ENCODE measurements around the gene ADTRP.

The ADTRP gene

DNA sequence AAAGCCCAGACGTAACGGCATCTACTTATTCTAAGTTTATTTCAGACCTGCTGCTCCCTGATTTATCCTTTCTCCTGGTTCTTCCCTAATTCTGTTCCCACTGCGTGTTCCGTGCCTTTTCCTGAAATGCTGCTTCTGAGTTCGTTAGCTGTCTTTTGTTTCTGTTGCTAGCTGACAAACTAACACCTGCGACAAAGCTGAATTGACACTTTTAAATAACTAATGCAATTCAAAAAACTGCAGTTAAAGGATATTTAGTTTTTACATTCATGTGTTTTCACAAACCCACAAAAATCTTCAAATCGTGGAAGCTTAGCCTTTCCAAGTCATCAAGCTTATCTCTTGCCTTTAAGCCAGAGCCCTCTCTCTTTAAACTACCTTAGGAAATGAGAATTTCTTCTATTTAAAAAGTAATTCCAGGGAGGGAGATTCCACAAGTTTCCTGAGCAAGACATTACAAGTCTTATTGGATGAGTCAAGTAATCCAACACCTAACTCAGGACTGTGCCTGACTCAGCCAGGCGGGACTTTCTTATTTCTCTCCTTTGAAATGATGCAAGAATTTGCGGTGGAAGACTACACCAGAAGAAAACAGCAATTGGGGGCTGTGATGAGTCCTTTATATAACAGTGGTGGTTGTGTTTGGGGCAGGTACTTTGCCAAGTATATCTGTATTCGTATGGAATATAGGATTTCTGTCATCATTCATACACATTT, 6.3 kb downstream of the ADTRP start:
- peak; percentile 12 for DNase-seq

DNA sequence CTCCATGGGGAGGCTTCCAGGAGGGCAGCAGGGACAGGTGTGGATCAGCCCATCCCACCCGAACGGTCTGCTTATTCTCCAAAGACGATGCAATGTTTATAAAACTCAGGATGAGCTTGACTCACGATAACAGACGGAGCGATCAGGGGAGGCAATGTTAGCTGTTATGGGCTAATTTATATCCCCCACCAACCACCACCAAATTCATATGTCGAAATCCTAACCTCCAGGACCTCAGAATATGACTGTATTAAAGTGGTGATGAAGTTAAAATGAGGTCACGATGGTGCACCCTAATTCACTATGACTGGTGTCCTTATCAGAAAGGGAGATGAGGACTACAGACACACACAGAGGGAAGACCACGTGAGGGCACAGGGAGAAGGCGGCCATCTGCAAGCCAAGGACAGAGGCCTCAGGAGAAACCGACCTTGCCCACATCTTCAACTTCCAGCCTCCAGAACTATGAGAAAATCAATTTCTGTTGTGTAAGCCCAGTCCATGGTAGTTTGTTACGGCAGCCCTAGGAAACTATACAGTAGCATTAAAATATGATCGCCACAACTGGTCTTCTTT, 7.0 kb downstream of the ADTRP start:
- no peak for DNase-seq

DNA sequence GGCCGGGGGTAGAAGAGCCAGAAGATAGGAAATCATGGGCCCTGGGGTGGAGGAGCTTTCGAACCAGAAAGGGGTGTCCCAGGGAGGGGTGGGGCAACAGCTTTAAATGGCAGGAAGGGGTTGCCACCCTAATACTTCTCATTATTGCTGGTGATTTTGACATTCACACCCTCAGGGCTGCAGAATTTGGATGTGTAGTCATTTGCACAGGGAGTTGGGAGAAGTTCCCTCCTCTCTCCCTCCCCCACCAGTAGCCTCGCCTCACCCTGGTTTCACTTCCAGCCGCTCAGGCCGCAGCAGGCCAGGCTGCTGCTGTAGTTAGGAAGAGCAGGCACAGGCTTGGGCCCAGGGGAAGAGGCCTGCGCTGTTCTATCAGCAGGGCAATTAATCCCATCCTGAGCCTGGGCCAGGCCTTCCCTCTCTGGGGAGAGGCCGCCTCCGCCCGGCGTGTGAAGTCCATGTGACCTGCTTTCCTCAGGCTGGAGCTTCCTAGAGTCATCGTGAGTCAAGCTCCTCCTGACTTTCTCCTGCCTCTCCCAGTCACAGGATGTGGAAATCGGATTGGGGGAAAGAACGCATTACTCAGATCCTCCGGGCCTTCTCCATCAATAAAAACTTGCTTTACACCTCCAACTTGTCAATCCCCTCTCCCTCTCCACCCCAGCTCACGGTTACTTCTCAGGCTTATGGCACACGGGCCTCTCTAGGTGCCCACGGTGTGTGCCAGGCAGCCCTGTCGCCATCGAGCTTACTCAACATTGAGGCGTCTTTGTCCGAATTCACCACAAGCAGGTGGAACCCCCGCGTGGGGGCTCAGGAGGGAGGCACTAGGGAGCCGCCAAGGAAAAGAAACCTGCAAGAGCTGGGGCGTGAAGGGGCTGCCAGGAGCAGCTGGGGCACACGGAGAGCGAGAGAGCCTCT, 7.8 kb downstream of the ADTRP start:
- DNase-seq, result peak; percentile 89

DNA sequence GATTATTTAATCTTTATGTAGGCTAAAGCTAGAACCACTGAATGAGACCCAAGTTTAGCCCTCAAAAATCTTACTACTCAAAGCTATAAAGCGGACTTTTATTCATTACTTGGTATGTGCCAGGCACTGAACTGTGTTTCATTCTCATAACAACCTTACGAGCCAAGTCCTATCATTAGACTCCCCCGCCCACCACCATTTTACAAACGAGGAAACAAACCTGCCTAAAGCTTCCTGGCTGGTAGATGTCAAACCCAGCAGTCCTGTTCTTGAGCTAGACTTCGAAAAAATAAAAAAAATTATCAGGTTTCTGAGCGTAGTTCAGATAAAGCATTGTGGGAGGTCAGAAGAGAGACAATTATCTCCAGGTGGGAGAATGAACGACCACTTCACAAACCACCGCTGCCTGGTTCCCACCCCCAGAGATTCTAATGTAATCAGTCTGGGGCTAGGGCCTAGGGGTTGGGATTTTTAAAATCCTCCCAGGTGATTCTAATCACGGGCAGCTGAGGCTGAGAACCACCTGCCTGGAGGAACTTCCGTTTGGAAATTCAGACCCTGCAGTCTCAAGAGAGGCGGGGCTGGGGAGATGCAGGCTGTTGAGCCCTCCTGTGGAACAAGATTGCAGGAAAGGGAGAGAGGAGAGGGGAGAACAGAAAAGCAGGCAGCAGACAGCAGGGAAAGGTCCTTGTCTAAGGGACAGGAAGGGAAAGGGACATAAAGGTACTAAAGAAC, 8.6 kb downstream of the ADTRP start:
- DNase-seq, result no peak

DNA sequence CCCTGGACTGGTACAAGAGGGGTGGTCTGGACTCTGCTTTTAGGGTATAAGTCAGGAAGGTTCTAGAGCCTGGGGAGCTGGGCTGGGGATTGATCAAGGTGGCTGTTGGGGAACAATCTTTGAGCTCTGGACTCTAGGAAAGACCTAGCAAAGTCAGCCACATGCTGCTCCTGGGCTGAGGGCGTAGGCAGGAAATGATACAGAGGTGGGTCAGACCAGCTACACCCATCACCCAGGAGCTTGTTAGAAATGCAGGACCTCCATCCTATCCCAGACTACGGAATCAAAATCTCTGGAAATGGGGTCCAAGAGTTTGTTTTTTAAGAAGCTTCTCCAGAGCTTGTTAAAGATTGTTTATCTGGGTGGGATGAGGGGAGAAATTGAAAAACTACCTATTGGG, 9.4 kb downstream of the ADTRP start:
- no peak for DNase-seq

DNA sequence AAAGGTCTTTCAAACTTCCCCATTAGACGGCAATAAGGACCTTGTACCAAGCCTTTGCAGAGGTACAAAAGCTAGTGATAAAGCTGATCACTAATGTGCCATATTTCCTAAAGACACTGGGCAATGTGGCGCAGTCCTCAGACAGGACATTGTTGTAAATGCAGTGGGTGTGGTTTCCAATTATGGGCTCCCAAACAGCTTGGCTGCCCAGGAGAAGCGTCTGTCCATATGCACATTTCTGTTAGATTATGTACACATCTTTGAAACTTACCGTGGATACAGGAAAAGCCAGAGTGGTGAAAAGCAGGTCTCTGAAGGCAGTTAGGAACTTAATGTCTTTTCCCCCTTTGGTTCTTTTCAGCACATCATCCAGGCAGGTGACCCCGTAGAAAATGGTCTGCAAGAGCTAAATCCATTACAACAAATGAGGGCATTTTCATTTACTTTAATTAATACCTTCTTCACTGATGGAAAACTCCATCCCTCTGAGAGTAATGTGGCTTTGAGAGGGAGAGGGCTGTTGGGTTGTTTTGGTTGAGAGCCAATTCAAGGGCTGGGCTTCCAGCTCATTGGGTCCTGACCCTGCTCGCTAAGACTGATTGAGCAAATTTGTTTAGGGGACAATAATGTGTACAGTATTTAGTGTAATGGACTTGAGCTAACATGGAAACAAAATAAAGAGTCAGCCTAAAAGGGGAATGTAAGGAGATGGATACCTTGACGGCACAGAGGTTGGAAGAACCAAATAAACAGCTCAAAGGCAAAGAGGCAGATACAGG, 10.4 kb downstream of the ADTRP start:
- no peak for DNase-seq

DNA sequence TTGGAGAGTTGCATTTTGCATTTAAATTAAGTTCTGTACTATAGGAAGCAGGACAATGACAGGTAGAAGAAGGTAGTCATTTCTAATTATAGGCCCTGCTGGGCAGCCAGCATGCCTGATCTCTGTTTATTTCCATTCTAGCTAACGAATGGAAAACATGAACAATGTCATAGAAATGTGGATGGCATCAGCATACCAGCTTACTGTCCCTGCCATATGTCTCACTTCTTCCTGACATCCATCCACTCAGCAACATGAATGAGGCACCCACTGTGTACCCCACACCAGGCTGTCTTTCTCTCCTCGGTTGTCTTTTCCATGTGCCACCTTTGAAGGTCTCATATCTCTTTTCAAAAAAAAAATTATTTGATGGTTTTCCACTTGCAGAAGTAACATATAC, 11.1 kb downstream of the ADTRP start:
- no peak for DNase-seq

DNA sequence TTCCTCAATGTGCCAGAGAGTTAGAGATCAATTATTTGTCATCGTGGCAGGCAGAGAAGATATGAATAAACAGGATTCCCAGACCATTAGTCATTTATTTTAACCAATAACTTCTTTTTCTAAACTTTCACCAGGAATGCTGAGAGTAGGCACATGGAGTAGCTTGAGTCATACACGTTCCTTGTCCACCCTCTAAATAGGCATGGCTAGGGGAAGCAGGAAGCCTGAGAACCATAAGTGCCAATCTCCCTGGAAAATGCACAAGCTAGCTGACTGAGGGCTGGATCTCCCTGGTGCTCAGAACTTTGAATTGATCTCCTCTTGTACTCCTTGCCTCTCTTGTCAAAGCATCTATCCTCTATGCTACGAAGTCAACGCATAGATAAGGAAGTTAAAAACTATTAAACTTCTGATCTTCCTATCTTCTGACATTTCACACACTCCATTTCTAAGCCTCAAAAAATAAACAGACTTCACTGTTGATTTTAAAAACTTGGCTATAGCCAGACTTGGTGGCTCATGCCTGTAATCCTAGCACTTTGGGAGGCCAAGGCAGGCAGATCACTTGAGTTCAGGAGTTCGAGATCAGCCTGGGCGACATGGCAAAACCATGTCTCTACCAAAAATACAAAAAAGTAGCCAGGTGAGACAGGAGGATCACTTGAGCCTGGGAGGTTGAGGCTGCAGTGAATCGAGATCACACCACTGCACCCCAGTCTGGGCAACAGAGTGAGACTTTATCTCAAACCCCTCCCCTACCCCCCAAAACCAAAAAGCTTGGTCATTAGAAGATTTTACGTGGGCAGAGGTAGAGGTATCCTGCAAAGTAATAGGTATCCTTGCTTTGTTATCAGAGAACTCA, 11.8 kb downstream of the ADTRP start:
- DNase-seq, result no peak

DNA sequence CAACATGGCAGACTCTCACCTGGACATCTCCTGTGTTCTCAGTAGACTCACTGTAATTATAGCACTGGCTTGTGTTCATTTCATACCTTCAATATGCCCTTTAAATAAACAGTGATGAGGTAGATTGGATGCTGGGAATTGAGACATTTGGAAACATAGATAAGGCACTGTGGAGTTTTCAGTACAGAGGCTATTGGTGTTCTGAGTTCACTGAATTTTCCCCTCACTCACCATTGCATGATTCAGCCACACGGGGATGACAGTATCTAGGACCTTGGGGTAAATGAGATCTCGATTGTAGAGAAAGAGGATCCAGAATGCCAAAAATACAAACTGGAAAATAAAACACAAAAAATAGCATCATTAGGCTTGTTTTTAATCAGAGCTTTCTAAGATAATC, 12.6 kb downstream of the ADTRP start:
- no peak for DNase-seq

DNA sequence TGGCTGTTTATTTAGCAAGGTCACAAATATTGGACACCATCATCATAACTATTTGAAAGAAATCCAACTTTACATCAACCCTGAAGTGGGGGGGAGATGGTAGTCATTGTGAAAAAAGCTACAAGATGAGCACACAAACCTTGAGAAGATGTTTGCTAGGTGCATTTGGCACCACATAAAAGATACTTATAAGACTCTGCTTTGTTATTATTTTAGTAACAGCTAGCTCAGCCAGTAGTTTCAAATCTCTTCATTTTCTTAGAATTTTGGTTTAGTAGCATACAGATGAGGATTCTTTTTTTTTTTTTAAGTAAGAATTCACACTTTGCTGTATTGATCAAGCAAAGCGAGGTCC, 14.4 kb downstream of the ADTRP start:
- no peak for DNase-seq

DNA sequence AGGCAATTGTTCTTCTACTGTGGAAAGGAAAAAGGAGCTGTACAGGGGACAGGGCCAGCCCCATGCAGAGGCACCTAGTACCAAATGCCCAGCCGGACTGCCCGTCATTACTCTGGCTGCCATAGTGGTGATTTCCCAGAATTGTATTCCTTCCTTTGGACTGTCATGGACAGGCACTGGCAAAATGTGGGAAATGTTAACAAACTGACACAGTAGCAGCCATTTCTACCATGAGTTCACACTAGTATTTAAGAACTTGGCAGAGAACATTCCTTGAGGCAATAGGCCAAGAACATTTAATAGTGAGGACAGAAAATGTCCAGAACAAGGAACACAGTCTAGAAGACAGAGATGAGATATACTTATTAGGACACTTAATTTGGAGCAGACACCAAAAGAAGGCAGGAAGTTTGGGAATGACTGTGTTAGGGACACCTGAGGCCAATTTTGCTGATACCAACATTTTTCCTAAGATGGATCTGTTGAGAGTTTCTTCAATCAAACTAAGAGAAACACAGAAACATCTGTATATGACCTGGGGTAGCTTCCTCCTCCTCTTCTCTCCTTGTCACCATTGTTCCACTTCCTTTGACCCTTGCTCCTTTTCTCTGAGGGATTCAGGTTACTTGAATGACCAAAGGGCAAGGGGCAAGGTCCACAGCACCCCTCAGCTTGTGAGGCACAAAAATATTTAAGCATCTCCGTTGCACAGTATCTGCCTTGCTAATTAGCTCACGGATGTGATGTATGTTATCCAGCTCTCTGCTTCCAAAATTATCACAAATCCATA, 14.9 kb downstream of the ADTRP start:
- no peak for DNase-seq

DNA sequence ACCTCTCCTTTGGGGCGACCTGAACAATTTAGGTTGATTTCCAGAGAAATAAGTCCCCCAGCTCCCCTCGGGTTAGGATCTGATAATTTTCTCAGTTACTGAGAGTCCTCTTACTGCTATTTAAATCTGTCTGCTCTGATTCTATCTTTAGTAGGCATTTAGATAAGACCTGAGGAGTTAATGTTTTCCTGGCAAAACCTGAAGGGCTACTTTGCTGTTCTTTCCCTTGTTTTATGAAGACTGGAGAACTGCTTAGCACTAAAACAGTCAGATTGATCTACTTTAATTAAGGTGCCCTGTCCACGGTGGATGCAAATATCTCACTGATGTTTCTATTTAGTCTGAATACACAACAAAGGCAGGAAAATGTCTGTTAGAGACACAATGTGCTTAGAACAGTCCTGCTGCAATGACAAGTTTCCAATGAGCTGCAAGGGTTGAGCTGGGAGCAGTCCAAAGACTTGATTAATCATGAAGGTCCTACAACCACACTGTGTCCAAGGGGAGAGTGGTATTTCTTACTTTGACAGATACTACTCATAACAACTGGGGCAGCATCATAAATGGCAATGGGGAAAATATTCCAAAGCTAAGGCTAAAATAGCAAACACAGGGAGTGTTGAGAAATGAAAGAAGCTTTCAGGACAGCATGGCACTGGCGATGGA, 15.7 kb downstream of the ADTRP start:
- DNase-seq, result no peak

DNA sequence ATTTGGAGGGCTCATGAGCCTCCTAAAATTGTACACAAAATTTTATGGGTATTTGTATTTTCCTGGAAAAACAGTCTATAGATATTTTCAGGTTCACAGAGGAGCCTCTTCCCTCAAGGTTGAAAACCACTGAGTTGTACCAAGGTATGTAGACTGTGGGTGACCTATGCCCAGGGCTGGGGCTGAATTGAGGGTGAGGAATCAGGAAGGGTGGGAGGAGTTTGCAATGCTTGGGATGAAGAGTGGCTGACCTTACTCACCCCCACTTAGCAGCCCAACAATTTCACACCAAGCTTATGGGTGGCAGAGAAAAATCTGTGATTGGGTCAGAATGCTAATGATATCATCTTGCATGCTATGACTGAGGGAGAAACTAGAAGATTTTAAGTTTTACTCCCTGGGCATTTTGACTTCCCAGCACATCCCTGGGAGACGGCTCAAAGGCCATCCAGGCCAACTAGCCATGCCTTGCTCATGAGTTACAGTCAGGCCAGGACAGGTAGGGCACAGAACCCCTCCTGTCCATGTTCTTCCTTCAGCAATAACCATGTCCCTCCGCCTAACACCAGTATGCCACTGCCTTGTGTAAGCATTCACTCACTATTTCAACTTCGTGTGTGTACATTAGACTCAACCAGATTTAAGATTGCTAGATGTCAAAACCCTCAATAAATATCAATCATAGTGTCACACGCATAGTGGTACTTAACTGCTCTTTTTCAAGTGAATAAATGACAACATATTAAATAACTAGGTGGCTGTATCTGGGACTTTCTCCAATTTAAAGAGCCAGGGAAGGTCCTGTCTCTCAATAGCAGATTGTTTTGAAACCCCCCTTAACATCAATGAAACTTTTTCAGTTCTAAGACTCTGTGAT, 16.6 kb downstream of the ADTRP start:
- DNase-seq, result no peak

DNA sequence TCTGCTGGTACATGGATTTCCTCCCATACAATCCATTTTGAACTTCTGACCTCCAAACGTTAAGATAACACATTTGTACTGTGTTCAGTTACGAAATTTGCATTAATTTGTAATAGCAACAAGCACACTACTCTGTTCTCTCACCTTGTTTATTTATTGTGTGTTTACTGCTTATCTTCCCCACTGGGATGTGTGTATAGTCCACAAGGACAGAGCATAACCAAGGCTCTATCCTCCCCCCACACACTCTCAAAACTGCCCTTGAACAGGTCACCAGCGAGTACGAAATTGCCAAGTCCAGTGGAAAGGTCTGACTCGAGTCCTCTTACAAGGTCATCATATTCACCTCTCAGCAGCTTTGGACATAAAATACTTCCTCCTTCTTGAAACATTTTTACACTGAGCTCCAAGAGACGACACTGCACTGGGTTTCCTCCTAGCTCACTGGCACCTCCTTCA, 18.6 kb downstream of the ADTRP start:
- DNase-seq, result no peak

DNA sequence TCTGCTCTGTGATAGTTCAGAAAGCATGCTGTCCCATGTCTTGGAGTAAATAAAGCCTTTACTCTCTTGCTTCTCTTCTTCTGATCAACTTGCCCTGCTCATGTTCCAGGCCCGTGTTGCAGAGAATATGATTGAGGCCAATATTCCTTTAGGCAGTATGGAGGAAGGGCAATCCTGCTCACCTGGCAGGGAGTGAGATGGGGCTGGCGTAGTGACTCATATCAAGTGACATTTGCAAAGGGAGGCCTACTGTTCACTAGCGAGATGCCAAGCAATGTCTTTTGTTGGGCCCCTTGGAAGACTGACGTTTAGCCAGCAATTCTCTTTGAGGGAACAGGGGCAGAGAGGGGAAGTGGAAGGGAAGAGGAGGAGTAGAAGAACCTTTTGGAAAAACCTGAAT, 19.7 kb downstream of the ADTRP start:
- no peak for DNase-seq

DNA sequence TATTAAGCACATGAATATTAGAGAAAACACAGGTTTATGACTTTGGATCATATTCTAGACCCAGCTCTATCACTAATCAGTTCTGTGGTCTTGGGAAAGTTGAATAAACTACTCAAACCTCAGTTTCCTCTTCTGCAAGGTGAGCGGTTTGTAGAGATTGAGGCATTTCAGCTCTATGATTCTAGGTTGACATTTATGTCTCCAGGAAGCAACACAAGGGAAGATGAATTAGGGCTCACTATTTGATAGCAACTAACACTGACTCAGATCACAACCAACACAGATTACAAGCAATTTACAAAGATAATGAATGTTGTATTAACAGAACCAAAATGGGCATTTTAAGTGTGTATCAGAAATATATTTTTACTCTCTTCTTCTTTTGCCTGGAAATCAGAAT, 21.9 kb downstream of the ADTRP start:
- DNase-seq, result no peak

DNA sequence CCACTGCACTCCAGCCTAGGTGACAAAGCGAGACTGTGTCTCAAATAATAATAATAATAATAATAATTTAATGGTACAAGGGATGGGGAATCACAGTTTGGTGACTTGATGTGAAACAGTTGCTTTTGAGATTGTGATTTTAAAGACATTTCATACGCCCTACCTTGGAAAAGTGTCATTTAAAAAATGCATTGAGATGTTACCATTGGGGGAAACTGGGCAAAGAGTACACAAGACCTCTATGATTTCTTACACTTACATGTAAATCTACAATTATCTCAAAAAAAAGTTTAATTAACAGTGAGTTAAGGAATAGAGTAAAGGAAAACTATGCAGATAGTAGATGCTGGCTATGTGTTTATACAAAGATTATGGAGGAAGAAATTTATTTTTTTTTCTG, 22.3 kb downstream of the ADTRP start:
- DNase-seq, result no peak

DNA sequence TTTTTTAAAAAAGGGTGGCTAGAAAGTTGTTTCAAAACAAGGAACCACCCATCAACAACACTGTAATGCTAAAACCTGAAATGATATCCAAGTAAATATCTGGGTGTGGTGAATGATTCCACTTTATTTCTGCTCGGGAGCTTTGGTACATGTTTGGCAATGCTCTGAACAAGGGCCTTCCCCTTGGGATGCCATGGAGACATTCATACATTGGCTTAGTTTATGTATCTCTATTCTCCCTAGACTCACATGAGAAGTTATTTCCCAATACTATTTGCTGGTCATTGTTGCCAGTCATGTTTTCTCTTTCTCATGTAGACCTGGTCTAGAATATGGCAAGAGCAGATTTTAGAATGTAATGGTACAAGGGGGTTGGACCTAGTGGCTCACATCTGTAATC, 22.9 kb downstream of the ADTRP start:
- no peak for DNase-seq
